ENCODE results near the gene TTYH3.

DNA sequence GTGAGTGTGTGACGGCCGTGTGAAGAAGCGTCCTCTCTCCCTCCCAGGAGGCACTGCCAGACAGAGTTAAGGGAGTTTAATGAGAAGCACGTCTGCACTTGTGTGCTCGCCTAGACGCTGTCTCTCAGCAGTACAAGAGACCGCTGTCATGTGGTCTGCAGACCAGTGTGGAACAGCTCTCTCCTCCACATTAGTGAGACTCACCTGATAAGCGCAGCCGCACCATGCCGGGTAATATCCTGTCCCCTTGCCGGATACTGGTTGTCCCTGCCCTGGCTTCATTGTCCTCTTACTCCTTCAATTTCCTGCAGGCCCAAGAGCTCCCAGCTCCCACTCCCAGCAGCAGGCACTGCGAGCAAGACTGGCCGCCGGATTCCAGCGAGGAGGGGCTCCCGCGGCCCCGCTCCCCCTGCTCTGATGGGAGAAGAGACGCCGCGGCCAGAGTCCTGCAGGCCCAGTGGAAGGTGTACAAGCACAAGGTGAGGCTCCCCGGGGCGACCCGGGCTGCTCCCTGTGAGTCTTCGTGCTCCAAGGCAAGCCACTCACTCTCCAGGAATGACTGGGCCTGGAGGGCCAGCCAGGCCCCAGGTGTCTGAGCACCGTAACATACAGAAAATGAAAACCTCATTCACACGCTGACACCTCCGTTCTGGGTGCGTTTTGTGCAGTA lies 33.5 kb upstream of the TTYH3 start:
- TF ChIP-seq CTCF (conservative IDR thresholded peaks at IDR 0.05; ENCODE audit: low read depth, low read length) (no peak), EZH2 (IDR thresholded peaks at IDR 0.05; ENCODE audit: low read length, unreplicated experiment) (no peak)
